NB4 (cell line): Measurements from ENCODE around the gene UBE2I.

Experiments
- MYC ChIP-seq: IDR thresholded peaks from 2 replicates; pipeline ENCODE4 v1.6.1; 2011; ENCODE audit warnings: low read depth, low read length
- POLR2A ChIP-seq: IDR thresholded peaks from 2 replicates; pipeline ENCODE4 v1.6.1; 2011; ENCODE audit warnings: mild to moderate bottlenecking; ENCODE audit not compliant: insufficient read length; ENCODE audit errors: extremely low read depth
- TF ChIP-seq, protein P1 (sequence below): IDR thresholded peaks from one replicate; pipeline ENCODE4 v1.5.1; 2012; ENCODE audit warnings: low read depth, low read length
- TF ChIP-seq, protein P2 (sequence below): IDR thresholded peaks from 2 replicates; pipeline ENCODE4 v1.6.1; 2011; ENCODE audit warnings: low read depth, low read length

DNA sequence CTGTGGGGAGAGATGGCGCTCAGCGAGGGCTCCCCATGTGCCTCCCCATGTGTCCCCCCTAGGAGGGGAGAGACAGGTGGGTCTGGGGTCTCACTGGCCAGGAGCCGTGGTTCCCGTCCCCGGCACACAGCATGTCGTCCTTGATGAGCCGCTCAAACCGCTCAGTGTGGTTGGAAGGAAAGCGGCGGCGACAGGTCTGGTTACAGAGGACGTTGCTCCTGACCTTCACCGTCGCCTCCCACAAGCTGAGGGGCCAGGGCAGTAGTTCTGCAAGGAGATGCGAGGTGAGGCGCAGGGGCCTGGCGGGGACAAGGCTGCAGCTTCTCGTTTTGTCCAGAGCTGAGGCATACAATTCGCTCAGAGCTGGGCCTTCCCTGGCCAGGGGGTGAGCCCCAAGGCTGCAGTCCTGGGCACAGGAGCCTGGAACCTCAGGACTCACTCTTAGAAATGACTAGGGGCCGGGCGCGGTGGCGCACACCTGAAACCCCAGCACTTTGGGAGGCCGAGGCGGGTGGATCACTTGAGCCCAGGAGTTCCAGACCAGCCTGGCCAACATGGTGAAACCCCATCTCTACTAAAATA lies 22.8 kb upstream of the UBE2I start:
- TF ChIP-seq, protein P1, sequence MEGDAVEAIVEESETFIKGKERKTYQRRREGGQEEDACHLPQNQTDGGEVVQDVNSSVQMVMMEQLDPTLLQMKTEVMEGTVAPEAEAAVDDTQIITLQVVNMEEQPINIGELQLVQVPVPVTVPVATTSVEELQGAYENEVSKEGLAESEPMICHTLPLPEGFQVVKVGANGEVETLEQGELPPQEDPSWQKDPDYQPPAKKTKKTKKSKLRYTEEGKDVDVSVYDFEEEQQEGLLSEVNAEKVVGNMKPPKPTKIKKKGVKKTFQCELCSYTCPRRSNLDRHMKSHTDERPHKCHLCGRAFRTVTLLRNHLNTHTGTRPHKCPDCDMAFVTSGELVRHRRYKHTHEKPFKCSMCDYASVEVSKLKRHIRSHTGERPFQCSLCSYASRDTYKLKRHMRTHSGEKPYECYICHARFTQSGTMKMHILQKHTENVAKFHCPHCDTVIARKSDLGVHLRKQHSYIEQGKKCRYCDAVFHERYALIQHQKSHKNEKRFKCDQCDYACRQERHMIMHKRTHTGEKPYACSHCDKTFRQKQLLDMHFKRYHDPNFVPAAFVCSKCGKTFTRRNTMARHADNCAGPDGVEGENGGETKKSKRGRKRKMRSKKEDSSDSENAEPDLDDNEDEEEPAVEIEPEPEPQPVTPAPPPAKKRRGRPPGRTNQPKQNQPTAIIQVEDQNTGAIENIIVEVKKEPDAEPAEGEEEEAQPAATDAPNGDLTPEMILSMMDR, result no peak
- no peak for TF ChIP-seq POLR2A
- TF ChIP-seq, protein P2, sequence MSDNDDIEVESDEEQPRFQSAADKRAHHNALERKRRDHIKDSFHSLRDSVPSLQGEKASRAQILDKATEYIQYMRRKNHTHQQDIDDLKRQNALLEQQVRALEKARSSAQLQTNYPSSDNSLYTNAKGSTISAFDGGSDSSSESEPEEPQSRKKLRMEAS, result no peak
- no peak for TF ChIP-seq MYC
